ENCODE measurements around the gene CHSY3.

DNA sequence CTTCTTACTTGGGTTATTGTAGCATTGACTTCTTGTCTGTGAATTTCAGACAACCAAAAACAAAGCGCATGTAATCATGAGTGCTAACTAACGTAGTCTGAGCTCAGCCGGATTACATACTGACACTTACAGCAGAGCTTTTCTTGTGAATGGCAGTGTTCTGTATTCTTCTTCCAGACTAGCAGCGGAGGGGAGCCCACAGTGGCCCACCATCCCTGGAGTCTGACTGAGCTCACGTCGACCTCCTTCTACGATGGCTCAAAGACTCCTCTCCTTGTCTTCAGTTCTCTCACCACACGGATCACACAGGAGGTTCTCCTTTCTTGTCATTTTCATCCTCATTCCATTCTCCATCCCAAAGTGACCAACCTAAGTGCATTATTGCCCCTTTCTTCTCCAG, 211.4 kb downstream of the CHSY3 start:
- no peak for TF ChIP-seq POLR2A (IDR thresholded peaks at IDR 0.05; ENCODE audit: extremely low read depth, insufficient read length)
- TF ChIP-seq, protein P1, sequence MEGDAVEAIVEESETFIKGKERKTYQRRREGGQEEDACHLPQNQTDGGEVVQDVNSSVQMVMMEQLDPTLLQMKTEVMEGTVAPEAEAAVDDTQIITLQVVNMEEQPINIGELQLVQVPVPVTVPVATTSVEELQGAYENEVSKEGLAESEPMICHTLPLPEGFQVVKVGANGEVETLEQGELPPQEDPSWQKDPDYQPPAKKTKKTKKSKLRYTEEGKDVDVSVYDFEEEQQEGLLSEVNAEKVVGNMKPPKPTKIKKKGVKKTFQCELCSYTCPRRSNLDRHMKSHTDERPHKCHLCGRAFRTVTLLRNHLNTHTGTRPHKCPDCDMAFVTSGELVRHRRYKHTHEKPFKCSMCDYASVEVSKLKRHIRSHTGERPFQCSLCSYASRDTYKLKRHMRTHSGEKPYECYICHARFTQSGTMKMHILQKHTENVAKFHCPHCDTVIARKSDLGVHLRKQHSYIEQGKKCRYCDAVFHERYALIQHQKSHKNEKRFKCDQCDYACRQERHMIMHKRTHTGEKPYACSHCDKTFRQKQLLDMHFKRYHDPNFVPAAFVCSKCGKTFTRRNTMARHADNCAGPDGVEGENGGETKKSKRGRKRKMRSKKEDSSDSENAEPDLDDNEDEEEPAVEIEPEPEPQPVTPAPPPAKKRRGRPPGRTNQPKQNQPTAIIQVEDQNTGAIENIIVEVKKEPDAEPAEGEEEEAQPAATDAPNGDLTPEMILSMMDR (IDR thresholded peaks at IDR 0.05; ENCODE audit: low read depth, low read length), result no peak
- TF ChIP-seq, protein P2, sequence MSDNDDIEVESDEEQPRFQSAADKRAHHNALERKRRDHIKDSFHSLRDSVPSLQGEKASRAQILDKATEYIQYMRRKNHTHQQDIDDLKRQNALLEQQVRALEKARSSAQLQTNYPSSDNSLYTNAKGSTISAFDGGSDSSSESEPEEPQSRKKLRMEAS (IDR thresholded peaks at IDR 0.05; ENCODE audit: low read depth, low read length), result no peak
- TF ChIP-seq MYC (IDR thresholded peaks at IDR 0.05; ENCODE audit: low read depth, low read length), result no peak

Data from NB4 (cell line).